Measurements from ENCODE around the gene PARN.
"Not testable (repeated sequence)": the region's sequence is repeated elsewhere in the genome, so short reads cannot be mapped to it uniquely, and the experiment has no call there.

Gene PARN

DNA sequence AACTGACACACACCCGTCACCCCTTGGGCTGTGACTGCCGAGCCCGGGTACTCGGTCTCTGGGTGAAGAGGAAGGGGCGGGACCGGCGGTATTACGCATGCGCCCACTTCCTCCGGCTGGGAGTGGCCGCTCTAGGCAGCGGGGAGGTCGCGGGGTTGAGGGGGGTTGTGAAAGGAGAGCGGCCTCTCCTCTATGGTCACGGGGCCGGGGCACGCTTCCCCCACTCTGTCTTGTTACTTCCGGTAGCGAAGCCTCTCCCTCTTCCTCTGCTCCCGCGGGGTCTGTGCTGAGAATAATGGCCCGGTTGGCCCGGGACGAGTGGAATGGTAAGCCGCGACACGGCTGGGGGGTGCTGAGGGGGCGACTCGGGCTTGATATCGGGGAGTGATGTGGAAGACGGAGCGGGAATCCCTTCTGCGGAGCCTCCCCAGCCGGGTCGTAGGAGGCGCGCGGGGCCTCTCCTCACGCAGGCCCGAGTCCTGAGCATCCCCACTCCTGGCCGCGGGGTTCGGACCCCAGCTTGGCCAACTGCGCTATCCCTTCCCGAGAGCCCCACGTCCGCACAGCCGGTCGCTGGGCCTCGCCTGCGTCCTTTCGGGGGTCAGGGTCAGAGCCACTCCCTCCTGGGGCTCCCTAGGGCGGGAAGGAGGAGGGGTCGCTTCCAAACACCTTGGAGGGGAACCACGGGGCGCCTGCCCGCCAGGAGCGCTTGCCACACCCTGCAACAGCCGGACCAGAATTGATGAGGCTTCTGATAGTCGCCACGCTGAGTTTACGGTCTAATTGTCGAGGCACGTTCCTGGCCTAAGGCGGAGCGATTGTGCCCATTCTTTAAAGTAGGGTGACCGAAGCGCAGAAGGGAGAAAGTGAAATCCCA is 2.9 kb upstream of the PARN start, which contains the start of gene BFAR:
Gene BFAR, plus strand, starts transcription at position 259 of the 877 bp plus-strand sequence. CDS start 11,396 bp downstream, outside the sequence.
- peak; percentile 99 for DNase-seq

DNA sequence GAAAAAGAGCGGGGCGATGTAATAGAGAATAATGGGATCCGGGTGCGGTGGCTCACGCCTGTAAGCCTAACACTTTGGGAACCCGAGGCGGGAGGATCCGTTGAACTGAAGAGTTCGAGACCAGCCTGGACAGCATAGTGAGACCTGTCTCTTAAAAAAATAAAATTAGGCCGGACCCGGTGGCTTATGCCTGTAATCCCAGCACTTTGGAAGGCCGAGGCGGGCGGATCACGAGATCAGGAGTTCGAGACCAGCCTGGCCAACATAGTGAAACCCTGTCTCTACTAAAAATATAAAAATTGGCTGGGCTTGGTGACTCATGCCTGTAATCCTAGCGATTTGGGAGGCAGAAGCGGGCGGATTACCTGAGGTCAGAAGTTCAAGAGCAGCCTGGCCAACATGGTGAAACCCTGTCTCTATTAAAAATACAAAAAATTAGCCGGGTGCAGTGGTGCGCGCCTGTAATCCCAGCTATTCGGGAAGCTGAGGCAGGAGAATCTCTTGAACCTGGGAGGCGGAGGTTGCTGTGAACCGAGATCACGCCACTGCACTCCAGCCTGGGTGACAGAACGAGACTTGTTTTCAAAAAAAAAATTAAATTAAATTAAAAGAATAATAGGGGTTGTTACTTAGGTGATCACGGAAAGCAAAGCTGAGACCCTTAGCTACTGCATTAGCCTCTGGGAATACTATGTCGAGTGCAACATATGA is 715 bp upstream of the PARN start:
- DNase-seq: not testable (repeated sequence)

DNA sequence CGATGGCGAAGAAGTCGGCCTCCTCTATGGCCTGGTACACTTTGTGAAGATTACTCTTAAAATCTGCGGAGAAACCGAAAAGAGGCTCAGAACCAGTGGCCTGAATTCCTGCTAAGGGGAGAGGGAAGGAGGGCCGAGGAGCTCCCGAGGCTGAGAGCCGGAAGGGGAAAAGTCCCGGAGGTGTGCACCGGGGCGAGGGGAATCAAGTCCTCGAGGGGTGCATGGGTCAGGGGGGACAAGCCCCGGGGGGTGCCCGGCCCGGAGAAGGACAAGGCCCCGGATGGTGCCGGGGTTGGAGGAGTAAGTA is 495 bp downstream of the PARN start:
- peak; percentile 14 for DNase-seq

DNA sequence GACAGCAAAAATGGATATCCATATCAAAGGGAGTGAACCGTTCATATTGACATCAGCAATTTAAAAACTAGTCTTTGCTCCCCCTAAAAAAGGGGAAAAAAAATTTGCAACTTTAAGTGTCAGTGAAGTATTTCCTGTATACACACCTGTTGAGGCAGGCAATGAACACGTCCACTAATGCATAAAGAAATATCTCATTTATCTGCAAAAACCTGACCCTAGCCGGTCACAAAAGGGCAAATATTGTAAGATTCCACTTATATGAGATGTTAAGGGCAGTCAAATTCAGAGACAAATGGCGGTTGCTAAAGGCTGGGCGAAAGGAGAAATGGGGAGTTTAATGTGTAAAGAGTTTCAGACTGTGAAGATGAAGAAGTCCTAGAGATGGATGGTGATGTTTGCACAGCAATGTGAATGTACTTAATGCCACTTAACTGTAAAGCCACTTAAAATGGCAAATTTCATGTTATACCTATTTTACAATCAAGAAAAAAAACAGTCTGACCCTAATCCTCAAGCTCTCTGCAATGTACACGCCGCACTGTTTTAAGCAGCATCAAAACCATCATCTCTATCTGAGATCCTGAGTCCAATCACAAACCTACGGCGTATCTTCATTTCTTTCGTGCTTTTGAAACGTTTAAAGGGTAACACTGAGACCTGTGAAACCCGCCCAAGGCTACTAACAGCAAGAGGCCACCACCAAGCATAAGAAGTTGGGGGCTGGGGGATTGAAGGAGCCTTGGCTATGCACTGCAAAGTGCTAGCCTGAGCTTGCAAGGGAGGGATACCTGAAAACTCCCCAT is 1.1 kb downstream of the PARN start:
- DNase-seq: no peak

DNA sequence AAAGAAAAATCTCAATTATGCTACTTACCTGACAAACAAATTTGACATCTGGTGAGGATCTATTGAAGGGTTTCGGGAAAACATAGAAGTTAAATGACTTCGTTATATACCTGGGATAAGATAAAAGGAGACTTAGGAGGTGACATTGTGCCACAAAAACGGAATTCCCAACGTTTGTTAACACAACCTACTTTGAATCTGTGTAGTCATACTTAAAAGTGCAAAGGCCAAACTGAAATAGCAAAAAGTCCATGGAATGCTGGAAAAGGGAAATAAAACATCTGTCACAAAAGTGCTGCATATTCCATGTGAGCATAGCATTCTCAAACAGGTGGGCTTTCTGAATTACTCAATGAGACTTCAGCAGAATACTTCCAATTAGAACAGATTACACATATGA is 3.0 kb downstream of the PARN start:
- DNase-seq: no peak

DNA sequence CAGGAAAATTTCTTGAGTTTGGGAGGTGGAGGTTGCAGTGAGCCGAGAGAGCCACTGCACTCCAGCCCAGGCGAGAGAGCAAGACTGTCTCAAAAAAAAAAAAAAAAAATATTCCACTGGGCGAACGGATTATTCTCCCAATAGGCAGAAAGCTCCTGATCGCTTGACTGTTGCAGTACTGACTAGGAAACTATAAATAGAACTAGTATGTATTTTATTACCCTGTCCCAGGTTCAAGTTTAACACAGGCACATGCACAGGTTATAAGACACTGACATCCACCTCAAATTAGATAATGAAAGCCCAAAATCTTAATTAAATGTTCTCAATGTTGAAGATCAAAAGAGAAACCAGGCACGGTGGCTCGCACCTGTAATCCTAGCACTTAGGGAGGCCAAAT is 11.5 kb downstream of the PARN start:
- DNase-seq: no peak

DNA sequence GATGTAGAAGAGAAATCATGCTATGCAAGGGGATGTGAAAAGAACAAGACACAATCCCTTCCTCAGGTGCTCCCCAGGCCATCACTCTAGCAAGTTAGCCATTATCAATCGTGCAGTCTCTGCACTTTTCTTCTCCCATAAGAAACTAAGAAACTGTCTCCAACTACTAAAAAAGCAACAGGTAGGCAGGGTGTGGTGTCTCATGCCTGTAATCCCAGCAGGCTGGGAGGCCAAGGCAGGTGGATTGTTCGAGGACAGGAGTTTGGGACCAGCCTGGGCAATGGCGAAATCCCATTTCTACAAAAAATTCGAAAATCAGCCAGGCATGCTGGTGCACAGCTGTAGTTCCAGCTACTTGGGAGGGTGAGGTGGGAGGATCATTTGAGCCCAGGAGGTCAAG is 13.8 kb downstream of the PARN start:
- DNase-seq: no peak

DNA sequence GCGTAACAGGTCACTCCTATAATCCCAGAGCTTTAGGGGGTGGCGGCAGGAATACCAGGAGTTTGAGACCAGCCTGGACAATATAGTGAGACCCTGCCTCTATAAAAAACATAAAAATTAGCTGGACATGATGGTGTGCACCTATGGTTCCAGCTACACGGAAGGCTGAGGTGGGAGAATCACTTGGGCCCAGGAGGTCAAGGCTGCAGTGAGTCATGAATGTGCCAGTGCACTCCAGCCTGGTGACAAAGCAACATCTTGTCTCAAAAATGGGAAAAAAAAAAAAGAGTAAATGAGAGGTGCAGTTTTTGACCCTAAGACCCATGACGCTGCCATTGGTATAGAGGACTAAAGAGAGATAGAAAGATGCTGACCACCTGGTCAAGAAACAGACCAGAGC is 16.1 kb downstream of the PARN start:
- DNase-seq: no peak

DNA sequence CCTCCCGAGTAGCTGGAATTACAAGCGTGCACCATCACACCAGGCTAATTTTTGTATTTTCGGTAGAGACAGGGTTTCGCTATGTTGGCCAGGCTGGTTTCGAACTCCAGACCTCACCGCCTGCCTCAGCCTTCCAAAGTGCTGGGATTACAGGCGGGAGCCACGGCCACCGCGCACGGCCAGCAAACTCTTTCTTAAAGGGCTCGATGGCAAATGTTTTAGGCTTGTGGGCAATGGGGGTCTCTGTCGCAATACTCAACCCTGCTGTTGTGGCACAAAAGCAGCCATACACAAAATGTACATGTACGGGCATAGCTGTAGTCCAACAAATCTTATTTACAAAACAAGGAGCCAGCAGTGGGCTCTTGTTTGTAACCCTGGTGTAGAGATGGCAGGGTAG is 18.4 kb downstream of the PARN start:
- DNase-seq: no peak

DNA sequence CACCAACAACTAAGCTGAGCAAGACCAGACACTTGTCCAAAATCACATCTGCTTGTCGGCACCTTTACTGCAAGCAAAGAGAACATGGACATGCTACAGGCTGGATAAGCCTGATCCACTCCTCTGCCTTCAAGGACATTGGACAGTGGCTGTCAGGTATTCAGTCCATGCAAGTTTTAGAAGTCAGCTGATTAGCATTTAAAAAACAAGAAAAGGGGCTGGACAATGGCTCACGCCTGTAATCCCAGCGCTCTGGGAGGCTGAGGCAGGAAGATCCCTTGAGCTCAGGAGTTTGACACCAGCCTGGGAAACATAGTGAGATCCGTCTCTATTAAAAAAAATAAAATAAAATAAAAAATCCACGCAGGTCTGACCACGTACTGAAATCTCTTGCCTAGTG is 20.3 kb downstream of the PARN start:
- DNase-seq: no peak

DNA sequence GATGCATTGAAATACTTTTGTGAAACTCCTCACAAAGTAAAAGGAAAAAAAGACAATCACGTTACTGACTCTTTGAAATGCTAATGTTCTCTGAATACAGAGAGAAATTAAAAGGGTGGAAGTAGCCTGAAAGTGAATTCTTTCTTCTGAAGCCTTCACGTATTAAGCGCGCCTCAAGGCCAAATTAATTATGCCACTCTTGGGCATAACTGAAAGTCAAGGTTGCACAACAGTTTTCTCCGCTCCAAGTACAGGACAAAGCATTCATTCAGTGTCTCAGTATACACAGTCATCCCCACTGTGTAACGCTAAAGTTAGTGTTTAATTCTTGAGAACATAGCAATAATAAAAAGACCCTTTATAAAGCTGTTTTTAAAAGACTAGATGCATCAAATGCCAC is 21.5 kb downstream of the PARN start:
- no peak for DNase-seq

DNA sequence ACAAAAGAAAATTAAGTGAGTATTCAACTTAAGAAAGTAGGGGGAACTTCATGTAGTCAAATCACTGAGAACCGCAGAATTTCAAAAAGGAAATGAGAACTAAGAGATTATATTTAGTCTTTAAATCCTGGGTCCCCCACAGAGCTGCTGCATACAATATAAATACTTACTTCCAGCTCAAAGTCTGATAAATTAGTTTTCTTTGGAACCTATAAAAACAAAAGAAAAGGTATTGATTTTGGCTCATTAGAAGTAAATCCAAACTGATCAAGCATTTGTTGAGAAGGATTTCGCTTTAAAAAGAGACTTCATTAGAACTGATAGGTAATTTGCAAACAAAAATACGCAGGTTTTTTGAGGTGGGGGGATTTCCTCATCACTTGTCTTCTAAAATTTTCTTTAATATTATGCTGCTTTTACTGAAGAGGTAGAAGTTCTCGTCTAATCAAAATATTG is 21.9 kb downstream of the PARN start:
- DNase-seq: no peak

DNA sequence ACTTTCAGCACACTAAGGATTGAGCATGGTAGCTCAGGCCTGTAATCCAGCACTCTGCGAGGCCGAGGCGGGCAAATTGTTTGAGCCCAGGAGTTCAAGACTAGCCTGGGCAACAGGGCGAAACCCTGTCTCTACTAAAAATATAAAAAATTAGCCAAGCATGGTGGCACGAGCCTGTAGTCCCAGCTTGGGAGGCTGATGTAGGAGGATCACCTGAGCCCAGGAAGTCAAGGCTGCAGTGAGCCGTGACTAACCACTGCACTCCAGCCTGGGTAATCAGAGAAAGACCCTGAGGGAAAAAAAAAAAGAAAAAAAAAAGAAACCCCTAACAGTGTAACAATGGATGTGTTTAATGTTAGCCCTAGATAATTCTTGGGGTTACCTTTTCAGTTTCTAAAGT is 24.0 kb downstream of the PARN start:
- no peak for DNase-seq

DNA sequence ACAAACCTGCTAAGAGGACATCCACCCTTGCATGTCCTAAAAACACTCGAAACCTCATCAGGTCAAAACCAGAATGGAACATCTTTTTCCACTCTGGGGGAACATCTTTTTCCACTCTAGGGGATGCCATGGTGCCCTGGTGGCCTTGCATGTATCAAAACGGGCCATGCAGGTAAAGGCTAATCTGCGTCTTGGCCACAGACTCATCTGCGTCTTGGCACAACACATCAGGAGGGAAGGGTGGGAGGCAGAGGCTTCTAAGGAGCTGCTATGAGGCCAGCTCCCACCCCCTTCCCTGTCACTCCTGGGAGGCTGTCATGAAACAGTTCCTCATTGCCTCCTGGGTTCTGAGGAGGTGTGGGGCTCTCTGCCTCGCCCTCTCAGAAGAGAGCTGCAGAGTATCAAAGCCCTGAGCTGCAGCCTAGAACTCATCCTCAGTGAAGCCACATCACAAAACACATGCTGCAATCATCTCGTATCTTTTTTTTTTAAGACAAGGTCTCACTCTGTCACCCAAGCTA is 27.6 kb downstream of the PARN start:
- DNase-seq: no peak

DNA sequence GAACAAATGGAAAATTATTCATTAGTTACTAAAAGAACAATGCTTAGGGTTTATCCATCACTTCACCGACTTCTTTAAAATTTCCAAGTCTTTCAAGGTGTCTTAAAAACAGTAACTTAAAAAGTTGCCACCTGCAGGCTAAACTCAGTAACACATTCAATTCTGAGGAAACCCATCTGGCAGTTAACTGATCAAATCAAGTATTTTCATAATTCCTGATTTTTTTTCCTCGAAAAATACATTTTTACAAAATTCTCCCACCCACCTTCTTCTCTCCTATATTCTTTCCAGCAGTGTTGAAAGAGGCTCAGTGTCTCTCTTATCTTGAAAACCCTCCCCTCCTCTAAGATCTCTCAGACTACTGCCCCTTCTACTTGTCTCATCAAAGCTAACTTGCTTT is 29.9 kb downstream of the PARN start:
- DNase-seq: no peak

DNA sequence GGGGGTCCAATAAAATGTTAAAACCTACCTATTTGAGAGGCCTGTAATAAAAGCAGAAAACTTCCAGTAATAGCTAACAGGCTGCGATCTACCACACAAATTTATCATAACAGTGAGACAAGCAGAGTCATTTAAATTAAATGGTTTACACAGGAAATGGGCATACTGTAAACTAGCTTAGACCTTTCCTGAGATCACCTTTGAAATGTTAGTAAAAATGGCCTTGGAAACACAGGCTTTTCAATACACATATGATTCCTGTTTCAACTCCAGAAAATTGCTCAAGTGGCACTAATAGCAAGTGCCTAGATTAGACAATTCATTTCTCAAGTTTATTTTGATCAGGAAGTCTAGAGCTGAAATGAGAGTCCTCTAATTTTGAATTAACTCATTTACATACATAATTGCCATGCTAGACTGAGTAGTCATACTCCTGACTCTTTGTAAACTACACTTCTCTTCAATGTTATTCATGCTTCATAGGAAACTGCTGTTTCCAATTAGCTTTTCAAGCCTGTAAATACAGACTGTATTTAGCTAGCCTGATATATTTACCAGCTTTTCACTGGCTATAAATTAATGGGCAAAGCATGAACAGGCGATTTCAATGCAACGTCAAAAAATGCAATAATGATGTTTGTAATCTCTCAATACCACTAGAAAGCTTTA is 43.3 kb downstream of the PARN start:
- no peak for DNase-seq

DNA sequence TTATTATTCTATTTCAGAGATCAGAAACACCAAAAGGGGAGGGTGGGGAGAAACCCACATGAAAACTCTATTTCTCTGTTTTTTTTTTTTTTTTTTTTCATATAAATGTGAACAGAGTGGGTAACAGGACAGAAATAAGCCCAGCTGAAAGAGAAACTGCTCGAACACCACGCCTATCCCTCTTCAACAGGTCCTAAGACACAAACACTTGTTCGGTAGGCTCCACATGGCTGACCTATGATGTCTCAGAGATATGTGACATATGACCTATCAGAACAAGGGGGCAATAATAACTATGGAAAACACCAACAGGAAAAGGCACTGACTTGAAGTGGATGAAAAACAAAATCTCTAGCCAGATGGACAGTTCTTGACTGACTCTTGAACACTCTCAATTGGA is 44.8 kb downstream of the PARN start:
- no peak for DNase-seq

DNA sequence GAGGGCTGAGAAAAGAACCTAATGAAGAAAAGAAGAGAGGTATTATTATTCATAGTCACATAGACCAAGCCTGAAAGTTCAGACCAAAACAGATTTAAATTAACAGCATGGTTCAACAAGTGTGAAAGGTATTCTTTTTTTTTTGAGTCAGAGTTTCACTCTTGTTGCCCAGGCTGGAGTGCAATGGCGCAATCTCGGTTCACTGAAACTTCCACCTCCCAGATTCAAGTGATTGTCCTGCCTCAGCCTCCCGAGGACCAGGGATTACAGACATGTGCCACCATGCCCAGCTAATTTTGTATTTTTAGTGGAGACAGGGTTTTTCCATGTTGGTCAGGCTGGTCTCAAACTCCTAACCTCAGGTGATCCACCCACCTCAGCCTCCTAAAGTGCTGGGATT is 49.1 kb downstream of the PARN start:
- not testable (repeated sequence) for DNase-seq

DNA sequence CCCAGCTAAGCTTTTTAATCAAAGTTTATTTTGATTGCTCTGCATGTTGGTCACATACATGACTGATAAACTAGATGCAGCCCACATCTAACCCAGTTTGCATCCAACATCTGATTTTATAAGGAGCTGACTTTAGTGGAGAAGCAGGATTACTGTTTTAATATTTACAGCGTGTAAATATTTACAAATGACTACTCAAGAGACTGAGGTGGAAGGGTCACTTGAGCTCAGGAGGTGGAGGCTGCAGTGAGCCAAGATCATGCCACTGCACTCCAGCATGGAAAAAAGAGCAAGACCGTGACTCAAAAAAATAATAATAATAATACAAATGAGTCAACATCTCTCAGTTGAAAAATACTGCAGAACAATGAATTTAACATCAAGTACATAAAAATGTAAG is 50.8 kb downstream of the PARN start:
- no peak for DNase-seq

DNA sequence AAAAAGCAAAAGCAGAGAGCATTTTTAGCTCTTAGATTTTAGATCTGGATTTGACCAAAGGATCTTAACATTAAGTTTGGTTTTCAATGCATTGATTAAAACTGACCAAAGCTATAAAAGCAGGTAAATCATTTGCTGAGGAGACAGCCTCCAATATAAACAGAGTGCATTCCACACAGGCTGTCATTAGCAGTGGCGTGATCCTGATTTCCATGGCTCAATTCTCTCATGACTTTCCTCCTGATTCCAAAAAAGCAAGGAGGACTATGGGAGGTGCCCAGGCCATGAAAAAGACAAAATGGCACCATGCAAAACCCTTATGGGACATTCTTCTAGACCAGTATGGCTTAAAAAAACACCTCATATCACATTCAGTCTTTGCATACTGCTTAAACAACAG is 53.5 kb downstream of the PARN start:
- DNase-seq: no peak

DNA sequence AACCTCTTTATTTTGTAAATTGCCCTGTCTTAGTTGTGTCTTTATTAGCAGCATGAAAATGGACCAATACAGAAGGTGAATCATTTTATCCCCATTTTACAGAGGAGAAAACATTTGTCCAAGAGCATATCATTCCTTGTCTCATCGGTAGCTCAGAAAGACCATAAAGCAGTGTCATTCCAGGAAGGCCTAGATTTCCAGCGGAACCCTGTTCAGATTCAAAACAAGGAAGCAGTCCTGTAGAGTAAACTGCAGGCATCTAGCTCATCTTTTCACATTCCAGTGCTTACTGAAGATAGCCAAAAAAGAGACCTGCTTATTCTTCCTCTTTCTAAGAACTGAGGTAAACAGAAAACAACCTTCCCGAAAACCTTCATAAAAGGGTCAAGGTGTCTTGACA is 54.0 kb downstream of the PARN start:
- DNase-seq: no peak

DNA sequence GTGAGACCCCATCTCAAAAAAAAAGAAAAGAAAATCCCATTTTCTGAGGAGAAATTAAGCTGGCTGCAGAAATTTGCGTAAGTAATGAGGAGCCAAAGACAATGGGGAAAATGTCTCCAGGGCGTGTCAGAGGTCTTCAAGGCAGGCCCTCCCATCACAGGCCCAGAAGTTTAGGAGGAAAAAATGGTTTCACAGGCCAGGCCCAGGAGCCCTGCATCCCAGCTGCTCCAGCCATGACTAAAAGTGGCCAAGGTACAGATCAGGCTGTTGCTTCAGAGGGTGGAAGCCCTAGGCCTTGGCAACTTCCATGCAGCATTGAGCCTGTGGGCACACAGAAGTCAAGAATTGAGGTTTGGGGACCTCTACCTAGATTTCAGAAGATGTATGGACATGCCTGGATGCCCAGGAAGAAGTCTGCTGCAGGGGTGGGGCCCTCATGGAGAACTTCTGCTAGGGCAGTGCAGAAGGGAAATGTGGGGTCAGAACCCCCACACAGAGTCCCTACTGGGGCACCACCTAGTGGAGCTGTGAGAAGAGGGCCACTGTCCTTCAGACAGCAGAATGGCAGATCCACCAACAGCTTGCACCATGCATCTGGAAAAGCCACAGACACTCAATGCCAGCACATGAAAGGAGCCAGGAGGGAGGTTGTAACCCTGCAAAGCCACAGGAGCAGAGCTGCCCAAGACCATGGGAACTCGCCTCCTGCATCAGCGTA is 55.2 kb downstream of the PARN start:
- DNase-seq: not testable (repeated sequence)

All from effector CD4-positive, alpha-beta T cell (primary cell).